Natural killer cell (primary cell): Measurements from ENCODE around the gene FAM47A. TPM values are rescaled to one million over a fixed set of nuclear protein-coding genes. Genes with fewer than 3 reads are reported as not detected.

Source experiments
- ATAC-seq, 3 donors: fragments of 150-1000 bp in 2 of 3; fragments of 200-7000 bp in 1 of 3; cut with Tn5 transposase; 1 replicate in 1 of 3; 2 replicates in 2 of 3; pipeline ENCODE4 v1.10.0; 2021; ENCODE audit warnings: mild to moderate bottlenecking in 2 of 3, moderate library complexity in 2 of 3
- DNase-seq, 2 donors: peaks; one replicate each; pipeline versions ENCODE4 v3.0.0 to v3.0.0-alpha.2; 2013 to 2021; ENCODE audit warnings: mixed read lengths in 1 of 2
- H3K27ac ChIP-seq: one replicate; pipeline ENCODE4 v1.5.1; 2013; ENCODE audit warnings: mild to moderate bottlenecking, low read length
- H3K27me3 ChIP-seq: one replicate; pipeline ENCODE4 v1.6.1; 2013; ENCODE audit warnings: low read length; ENCODE audit not compliant: control insufficient read depth, insufficient read depth
- H3K36me3 ChIP-seq: one replicate; pipeline ENCODE4 v1.6.1; 2013; ENCODE audit warnings: low read length; ENCODE audit not compliant: control insufficient read depth, insufficient read depth
- H3K4me1 ChIP-seq: one replicate; pipeline ENCODE4 v1.6.1; 2013; ENCODE audit warnings: low read length; ENCODE audit not compliant: control insufficient read depth, insufficient read depth
- H3K4me3 ChIP-seq: one replicate; pipeline ENCODE4 v1.5.1; 2013; ENCODE audit warnings: low read length
- H3K9me3 ChIP-seq: one replicate; pipeline ENCODE4 v1.6.1; 2013; ENCODE audit warnings: low read length; ENCODE audit not compliant: control insufficient read depth, insufficient read depth
- H3K27ac Mint-ChIP-seq, 2 donors: one replicate each; pipeline ENCODE4 v1.8.0; 2022; ENCODE audit warnings: mild to moderate bottlenecking in 2 of 2, mixed read lengths in 2 of 2, moderate library complexity in 1 of 2
- H3K27me3 Mint-ChIP-seq, 2 donors: one replicate each; pipeline ENCODE4 v1.8.0; 2022; ENCODE audit warnings: low read depth in 2 of 2, mixed read lengths in 2 of 2
- H3K36me3 Mint-ChIP-seq: one replicate; pipeline ENCODE4 v1.8.0; 2022; ENCODE audit warnings: mixed read lengths
- H3K4me1 Mint-ChIP-seq, 2 donors: one replicate each; pipeline ENCODE4 v1.8.0; 2022; ENCODE audit warnings: mixed read lengths in 2 of 2
- H3K4me3 Mint-ChIP-seq: one replicate; pipeline ENCODE4 v1.8.0; 2022; ENCODE audit warnings: mild to moderate bottlenecking, moderate library complexity, mixed read lengths
- H3K9me3 Mint-ChIP-seq, 2 donors: one replicate each; pipeline ENCODE4 v1.8.0; 2022; ENCODE audit warnings: mixed read lengths in 2 of 2
- WGBS: methylation state at CpG from one replicate; pipeline ENCODE4 v1.1.7; 2013; ENCODE audit warnings: missing lambda C conversion rate; ENCODE audit not compliant: insufficient coverage; 5-methylcytosine and 5-hydroxymethylcytosine counted together
- intact Hi-C: fragments of 100-400 bp; cut with micrococcal nuclease; formaldehyde crosslinking; loops from one replicate; pipeline ENCODE4 v1.14.2; 2022
- total RNA-seq, 4 donors: library from RNA; stranded (reverse); fragments of 120-200 nt in 1 of 4; gene quantifications; one replicate each; pipeline versions ENCODE4 v1.2.3 to v1.2.4, GENCODE V29; 2013 to 2022
- TF ChIP-seq, protein P1 (sequence below): fragments of 200-600 bp; IDR thresholded peaks from one replicate; pipeline ENCODE4 v1.8.0; 2022; ENCODE audit warnings: antibody characterized with exemption

The FAM47A gene
- total RNA-seq, 3 donors from 2014 or later (not counting 1 experiment from before 2014, with no cell fraction given) = not detected

GRCh38 chrX:34140816-34141215, 8.7 kb upstream of the FAM47A start:
- Mint-ChIP-seq H3K36me3 (no peaks in the 10 kb centered on the region), H3K4me1 (no peaks in the 10 kb centered on the region), H3K27ac (no peak overlapping the region), H3K4me3 (no peak overlapping the region), H3K9me3 (peaks cover 3 to 4% of the 10 kb centered on the region in 2 donors), H3K27me3 (no peaks in the 10 kb centered on the region)
- 67% methylated on average over 1 of the region's 1 CpG for WGBS
- Histone ChIP-seq H3K36me3 (no peaks in the 10 kb centered on the region), H3K4me1 (no peaks in the 10 kb centered on the region), H3K4me3 (no peak overlapping the region), H3K27me3 (no peaks in the 10 kb centered on the region), H3K27ac (no peak overlapping the region), H3K9me3 (no peaks in the 10 kb centered on the region)
- DNase-seq (no peak), ATAC-seq (no peak)
- TF ChIP-seq, protein P1, sequence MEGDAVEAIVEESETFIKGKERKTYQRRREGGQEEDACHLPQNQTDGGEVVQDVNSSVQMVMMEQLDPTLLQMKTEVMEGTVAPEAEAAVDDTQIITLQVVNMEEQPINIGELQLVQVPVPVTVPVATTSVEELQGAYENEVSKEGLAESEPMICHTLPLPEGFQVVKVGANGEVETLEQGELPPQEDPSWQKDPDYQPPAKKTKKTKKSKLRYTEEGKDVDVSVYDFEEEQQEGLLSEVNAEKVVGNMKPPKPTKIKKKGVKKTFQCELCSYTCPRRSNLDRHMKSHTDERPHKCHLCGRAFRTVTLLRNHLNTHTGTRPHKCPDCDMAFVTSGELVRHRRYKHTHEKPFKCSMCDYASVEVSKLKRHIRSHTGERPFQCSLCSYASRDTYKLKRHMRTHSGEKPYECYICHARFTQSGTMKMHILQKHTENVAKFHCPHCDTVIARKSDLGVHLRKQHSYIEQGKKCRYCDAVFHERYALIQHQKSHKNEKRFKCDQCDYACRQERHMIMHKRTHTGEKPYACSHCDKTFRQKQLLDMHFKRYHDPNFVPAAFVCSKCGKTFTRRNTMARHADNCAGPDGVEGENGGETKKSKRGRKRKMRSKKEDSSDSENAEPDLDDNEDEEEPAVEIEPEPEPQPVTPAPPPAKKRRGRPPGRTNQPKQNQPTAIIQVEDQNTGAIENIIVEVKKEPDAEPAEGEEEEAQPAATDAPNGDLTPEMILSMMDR = no peak
- intact Hi-C loops = no loop called here

GRCh38 chrX:34130980-34131744, 952 bp downstream of the FAM47A start:
- 95% methylated on average over 41 of the region's 41 CpGs for WGBS
- no peak overlapping the region for H3K4me3 ChIP-seq
- DNase-seq (no peak), ATAC-seq (no peak)
- Mint-ChIP-seq H3K36me3 (no peaks in the 10 kb centered on the region), H3K4me1 (no peaks in the 10 kb centered on the region), H3K9me3 (peaks cover 2 to 7% of the 10 kb centered on the region in 2 donors), H3K27me3 (no peaks in the 10 kb centered on the region), H3K4me3 (no peak overlapping the region), H3K27ac (no peak overlapping the region)
- H3K36me3 ChIP-seq = no peaks in the 10 kb centered on the region
- peaks cover 5% of the 10 kb centered on the region for H3K9me3 ChIP-seq
- H3K4me1 ChIP-seq = no peaks in the 10 kb centered on the region
- intact Hi-C loops = no loop called here
- H3K27ac ChIP-seq = no peak overlapping the region
- no peaks in the 10 kb centered on the region for H3K27me3 ChIP-seq
- TF ChIP-seq, protein P1 = no peak

- Histone ChIP-seq H3K4me1 (no peaks in the 10 kb centered on the region), H3K36me3 (no peaks in the 10 kb centered on the region), H3K4me3 (no peak overlapping the region), H3K27me3 (no peaks in the 10 kb centered on the region), H3K9me3 (peaks cover 9% of the 10 kb centered on the region), H3K27ac (no peak overlapping the region)
- Mint-ChIP-seq H3K27me3 (no peaks in the 10 kb centered on the region), H3K4me1 (no peaks in the 10 kb centered on the region), H3K27ac (no peak overlapping the region), H3K9me3 (peaks cover 2 to 7% of the 10 kb centered on the region in 2 donors), H3K36me3 (no peaks in the 10 kb centered on the region), H3K4me3 (no peak overlapping the region)
- TF ChIP-seq, protein P1 = no peak
- 92% methylated on average over 22 of the region's 29 CpGs for WGBS
- DNase-seq (no peak), ATAC-seq (no peak)
- intact Hi-C loops = no loop called here
Observed at GRCh38 chrX:34130501-34130900, 1.6 kb downstream of the FAM47A start.

- intact Hi-C loops = no loop called here
Observed at GRCh38 chrX:34126011-34126410, 6.1 kb downstream of the FAM47A start.

More at GRCh38 chrX:34126011-34126410, 6.1 kb downstream of the FAM47A start:
- H3K27ac ChIP-seq = no peak overlapping the region
- Mint-ChIP-seq H3K9me3 (peaks cover 0 to 9% of the 10 kb centered on the region in 2 donors), H3K36me3 (no peaks in the 10 kb centered on the region), H3K4me1 (no peaks in the 10 kb centered on the region), H3K4me3 (no peak overlapping the region), H3K27ac (no peak overlapping the region), H3K27me3 (no peaks in the 10 kb centered on the region)
- peaks cover 12% of the 10 kb centered on the region for H3K9me3 ChIP-seq
- H3K4me1 ChIP-seq = no peaks in the 10 kb centered on the region
- no peaks in the 10 kb centered on the region for H3K27me3 ChIP-seq
- no peak for ATAC-seq
- no peak overlapping the region for H3K4me3 ChIP-seq
- no peaks in the 10 kb centered on the region for H3K36me3 ChIP-seq
- WGBS = 86% methylated on average over 3 of the region's 5 CpGs
- TF ChIP-seq, protein P1 = no peak
- no peak for DNase-seq
